ENCODE results near the gene ANKRD17.

DNA sequence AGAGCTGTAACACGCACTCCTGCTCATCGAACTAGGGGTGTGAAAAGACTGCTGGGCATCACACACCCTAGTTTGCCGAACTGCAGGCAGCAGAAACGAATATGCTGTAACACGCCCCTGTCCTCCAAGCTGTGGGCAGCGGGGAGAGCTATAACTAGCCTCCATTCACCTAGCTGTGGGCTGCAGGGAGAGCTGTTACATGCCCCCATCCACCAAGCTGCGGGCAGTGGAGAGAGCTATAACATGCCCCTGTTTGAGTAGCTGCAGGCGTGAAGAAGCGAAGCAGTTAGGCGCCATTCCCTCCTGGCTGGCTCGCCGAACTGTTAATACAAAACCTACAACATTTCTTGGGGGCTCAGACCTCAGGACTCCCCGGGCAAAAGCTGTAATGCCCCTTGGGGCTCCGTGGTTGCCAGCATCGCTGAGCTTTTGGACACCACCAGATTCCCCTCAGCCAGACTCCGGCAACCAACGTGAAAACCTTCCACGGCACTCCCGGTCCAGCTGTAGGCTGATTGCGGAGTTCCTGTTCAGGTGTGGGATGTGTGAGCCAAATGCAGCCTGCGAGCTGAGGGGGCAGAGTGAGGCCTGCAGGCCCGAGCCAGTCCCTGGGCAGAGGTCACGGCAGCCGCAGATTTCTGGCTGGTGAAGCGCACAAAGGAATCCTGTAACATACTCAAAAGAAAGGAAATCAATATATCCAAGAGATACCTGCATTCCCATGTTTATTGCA is 41.1 kb upstream of the ANKRD17 start:
- TF ChIP-seq, protein P1, sequence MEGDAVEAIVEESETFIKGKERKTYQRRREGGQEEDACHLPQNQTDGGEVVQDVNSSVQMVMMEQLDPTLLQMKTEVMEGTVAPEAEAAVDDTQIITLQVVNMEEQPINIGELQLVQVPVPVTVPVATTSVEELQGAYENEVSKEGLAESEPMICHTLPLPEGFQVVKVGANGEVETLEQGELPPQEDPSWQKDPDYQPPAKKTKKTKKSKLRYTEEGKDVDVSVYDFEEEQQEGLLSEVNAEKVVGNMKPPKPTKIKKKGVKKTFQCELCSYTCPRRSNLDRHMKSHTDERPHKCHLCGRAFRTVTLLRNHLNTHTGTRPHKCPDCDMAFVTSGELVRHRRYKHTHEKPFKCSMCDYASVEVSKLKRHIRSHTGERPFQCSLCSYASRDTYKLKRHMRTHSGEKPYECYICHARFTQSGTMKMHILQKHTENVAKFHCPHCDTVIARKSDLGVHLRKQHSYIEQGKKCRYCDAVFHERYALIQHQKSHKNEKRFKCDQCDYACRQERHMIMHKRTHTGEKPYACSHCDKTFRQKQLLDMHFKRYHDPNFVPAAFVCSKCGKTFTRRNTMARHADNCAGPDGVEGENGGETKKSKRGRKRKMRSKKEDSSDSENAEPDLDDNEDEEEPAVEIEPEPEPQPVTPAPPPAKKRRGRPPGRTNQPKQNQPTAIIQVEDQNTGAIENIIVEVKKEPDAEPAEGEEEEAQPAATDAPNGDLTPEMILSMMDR (IDR thresholded peaks at IDR 0.05; ENCODE audit: low read length) = no peak
- no peak for TF ChIP-seq EZH2 (IDR thresholded peaks at IDR 0.05; ENCODE audit: borderline replicate concordance, low read length)

All from OCI-LY1 (cell line).